ENCODE data around the gene SPO11. TPM values are rescaled to one million over a fixed set of nuclear protein-coding genes. Genes with fewer than 3 reads are reported as not detected.

Gene SPO11
- total RNA-seq, 1 experiment from 2014 or later: not detected

- Histone ChIP-seq H4K20me1 (ENCODE audit: insufficient read depth) (peaks cover 9% of the 10 kb centered on the region; the same call in 1 of the 2 replicates), H3K4me1 (replicated peaks; ENCODE audit: insufficient read depth) (no peaks in the 10 kb centered on the region), H3K4me2 (no peak overlapping the region), H3K27ac (no peak overlapping the region), H3K9me3 (ENCODE audit: insufficient read depth, low read depth) (no peaks in the 10 kb centered on the region), H3K79me2 (ENCODE audit: low read depth) (no peaks in the 10 kb centered on the region), H2AFZ (no peak overlapping the region), H3K4me3 (no peak overlapping the region), H3K36me3 (ENCODE audit: low read depth) (peaks cover 8% of the 10 kb centered on the region; the same call in 1 of the 2 replicates), H3K27me3 (ENCODE audit: insufficient read depth, low read depth) (no peaks in the 10 kb centered on the region), H3K9me2 (ENCODE audit: insufficient read depth) (no peaks in the 10 kb centered on the region), H3F3A (ENCODE audit: insufficient read depth, low read depth) (peaks cover 25% of the 10 kb centered on the region)
- no TSS peak for BruUV-seq (replicated peaks)
- no peak for TF ChIP-seq EZH2 (IDR thresholded peaks at IDR 0.05; ENCODE audit: low read depth)
- no peak for TF ChIP-seq CTCF (conservative IDR thresholded peaks at IDR 0.05)
- ChIA-PET CTCF (no interaction called here), POLR2A (ENCODE audit: unreplicated experiment) (no interaction called here)
- intact Hi-C loops (cut with micrococcal nuclease; ENCODE audit: unreplicated experiment): loop anchor here (5.0 kb wide), 2 partner anchors 210 to 825 kb away; no protein-coding TSS in a partner anchor
- DNase-seq: no peak
These were observed 52.9 kb downstream of the SPO11 start for GRCh38 chr20:57382516-57382915.

GRCh38 chr20:57383447-57384347, 54.1 kb downstream of the SPO11 start:
- Histone ChIP-seq H3K4me3 (no peak overlapping the region), H3K9me2 (ENCODE audit: insufficient read depth) (no peaks in the 10 kb centered on the region), H3K36me3 (ENCODE audit: low read depth) (no peaks in the 10 kb centered on the region), H3F3A (ENCODE audit: insufficient read depth, low read depth) (peaks cover 27% of the 10 kb centered on the region), H3K27me3 (ENCODE audit: insufficient read depth, low read depth) (no peaks in the 10 kb centered on the region), H3K79me2 (ENCODE audit: low read depth) (no peaks in the 10 kb centered on the region), H3K4me2 (no peak overlapping the region), H3K4me1 (replicated peaks; ENCODE audit: insufficient read depth) (no peaks in the 10 kb centered on the region), H2AFZ (no peak overlapping the region), H3K27ac (no peak overlapping the region), H4K20me1 (ENCODE audit: insufficient read depth) (peaks cover 5% of the 10 kb centered on the region; the same call in 1 of the 2 replicates), H3K9me3 (ENCODE audit: insufficient read depth, low read depth) (no peaks in the 10 kb centered on the region)
- DNase-seq: no peak
- CTCF ChIA-PET: interaction anchor here (0.6 to 0.7 kb wide), 3 partner anchors 30 to 113 kb away, joined by 3 to 11 read pairs (median 5); no protein-coding TSS in a partner anchor
- no peak for TF ChIP-seq EZH2 (IDR thresholded peaks at IDR 0.05; ENCODE audit: low read depth)
- TF ChIP-seq CTCF (conservative IDR thresholded peaks at IDR 0.05): no peak
- no TSS peak for BruUV-seq (replicated peaks)
- intact Hi-C loops (cut with micrococcal nuclease; ENCODE audit: unreplicated experiment): loop anchor here (5.0 kb wide), 2 partner anchors 209 to 824 kb away; no protein-coding TSS in a partner anchor
- POLR2A ChIA-PET (ENCODE audit: unreplicated experiment): no interaction called here

GRCh38 chr20:57384486-57384885, 54.9 kb downstream of the SPO11 start:
- no peak for TF ChIP-seq CTCF (conservative IDR thresholded peaks at IDR 0.05)
- TF ChIP-seq EZH2 (IDR thresholded peaks at IDR 0.05; ENCODE audit: low read depth): no peak
- intact Hi-C loops (cut with micrococcal nuclease; ENCODE audit: unreplicated experiment): loop anchor here (5.0 kb wide), 2 partner anchors 208 to 823 kb away; no protein-coding TSS in a partner anchor
- Histone ChIP-seq H3K79me2 (ENCODE audit: low read depth) (no peaks in the 10 kb centered on the region), H3K4me2 (no peak overlapping the region), H3K27ac (no peak overlapping the region), H3K36me3 (ENCODE audit: low read depth) (no peaks in the 10 kb centered on the region), H3F3A (ENCODE audit: insufficient read depth, low read depth) (peaks cover 25% of the 10 kb centered on the region), H3K9me2 (ENCODE audit: insufficient read depth) (no peaks in the 10 kb centered on the region), H2AFZ (no peak overlapping the region), H4K20me1 (ENCODE audit: insufficient read depth) (peaks cover 5% of the 10 kb centered on the region; the same call in 1 of the 2 replicates), H3K9me3 (ENCODE audit: insufficient read depth, low read depth) (no peaks in the 10 kb centered on the region), H3K27me3 (ENCODE audit: insufficient read depth, low read depth) (no peaks in the 10 kb centered on the region), H3K4me3 (no peak overlapping the region), H3K4me1 (replicated peaks; ENCODE audit: insufficient read depth) (peaks cover 2% of the 10 kb centered on the region)
- BruUV-seq (replicated peaks): no TSS peak
- CTCF ChIA-PET: no interaction called here
- POLR2A ChIA-PET (ENCODE audit: unreplicated experiment): no interaction called here
- no peak for DNase-seq
